IMR-90 (cell line): Measurements from ENCODE around the gene RIMBP3B. TPM values are rescaled to one million over a fixed set of nuclear protein-coding genes. Genes with fewer than 3 reads are reported as not detected.
A peak's percentile ranks its signal among the peaks of the same experiment; 100 is the strongest.
"Not testable (repeated sequence)": the region's sequence is repeated elsewhere in the genome, so short reads cannot be mapped to it uniquely, and the experiment has no call there.

Experiments
- ATAC-seq: fragments of 200-7000 bp; cut with Tn5 transposase; 2 replicates; pipeline ENCODE4 v1.9.1; 2020; ENCODE audit warnings: low read depth, mild to moderate bottlenecking, moderate library complexity
- BruUV-seq: library from RNA; stranded (reverse); fragments of 400-500 nt; replicated peaks from 2 replicates; lab custom pipeline; 2021; lab: Mats Ljungman, UMichigan
- CTCF ChIA-PET: fragments of 300-600 bp; formaldehyde crosslinking; extraction: SDS; loops from one replicate; lab custom pipeline; 2021; ENCODE audit warnings: antibody characterized with exemption; lab: Yijun Ruan, JAX
- POLR2A ChIA-PET: fragments of 300-600 bp; sonication (Branson Sonifier 250); formaldehyde crosslinking; loops from one replicate; lab custom pipeline; 2022; ENCODE audit warnings: antibody characterized with exemption; ENCODE audit not compliant: unreplicated experiment; lab: Charles Lee
- DNase-seq: peaks from one replicate; pipeline ENCODE4 v3.0.0; 2013
- H2AFZ ChIP-seq: replicated peaks from 2 replicates; pipeline ENCODE3; 2013; ENCODE audit warnings: low read length, mild to moderate bottlenecking; ENCODE audit not compliant: poor library complexity
- H2AK5ac ChIP-seq: 2 replicates; pipeline ENCODE4 v1.6.1; 2013; ENCODE audit warnings: low read depth, low read length, inconsistent platforms
- H2AK9ac ChIP-seq: replicated peaks from 2 replicates; pipeline ENCODE3; 2013; ENCODE audit warnings: mild to moderate bottlenecking, low read depth, low read length, moderate library complexity; ENCODE audit not compliant: poor library complexity
- H2BK120ac ChIP-seq: 2 replicates; pipeline ENCODE4 v1.6.1; 2013; ENCODE audit warnings: low read depth, low read length, inconsistent platforms
- H2BK15ac ChIP-seq: 3 replicates; pipeline ENCODE4 v1.6.1; 2013; ENCODE audit warnings: low read depth, low read length, inconsistent platforms
- H2BK20ac ChIP-seq: 2 replicates; pipeline ENCODE4 v1.6.1; 2013; ENCODE audit warnings: low read depth, mild to moderate bottlenecking, inconsistent platforms, low read length, moderate library complexity
- H2BK5ac ChIP-seq: 2 replicates; pipeline ENCODE4 v1.6.1; 2013; ENCODE audit warnings: mild to moderate bottlenecking, low read depth, low read length, inconsistent platforms; ENCODE audit not compliant: poor library complexity, severe bottlenecking
- H3K14ac ChIP-seq: replicated peaks from 2 replicates; pipeline ENCODE4 v1.6.1; 2013; ENCODE audit warnings: low read depth, low read length, inconsistent platforms
- H3K18ac ChIP-seq: 2 replicates; pipeline ENCODE4 v1.6.1; 2013; ENCODE audit warnings: low read depth, low read length, control low read depth
- H3K23ac ChIP-seq: 2 replicates; pipeline ENCODE4 v1.6.1; 2013; ENCODE audit warnings: low read depth, low read length, inconsistent platforms
- H3K27ac ChIP-seq: 2 replicates; pipeline ENCODE4 v1.5.1; 2013; ENCODE audit warnings: mild to moderate bottlenecking, control low read depth, low read length; ENCODE audit not compliant: insufficient read depth
- H3K27me3 ChIP-seq: 2 replicates; pipeline ENCODE4 v1.6.1; 2013; ENCODE audit warnings: low read length; ENCODE audit not compliant: control insufficient read depth, insufficient read depth
- H3K36me3 ChIP-seq: 2 replicates; pipeline ENCODE4 v1.6.1; 2013; ENCODE audit warnings: low read length, mixed read lengths; ENCODE audit not compliant: control insufficient read depth, insufficient read depth
- H3K4ac ChIP-seq: 2 replicates; pipeline ENCODE4 v1.6.1; 2013; ENCODE audit warnings: low read depth, low read length, inconsistent platforms
- H3K4me1 ChIP-seq: 2 replicates; pipeline ENCODE4 v1.6.1; 2013; ENCODE audit warnings: low read length, mixed read lengths; ENCODE audit not compliant: control insufficient read depth, insufficient read depth
- H3K4me2 ChIP-seq: 2 replicates; pipeline ENCODE4 v1.6.1; 2013; ENCODE audit warnings: low read depth, mild to moderate bottlenecking, control low read depth, low read length, moderate library complexity
- H3K4me3 ChIP-seq: 2 replicates; pipeline ENCODE4 v1.5.1; 2013; ENCODE audit warnings: low read depth, mild to moderate bottlenecking, control low read depth, low read length, moderate library complexity; ENCODE audit not compliant: insufficient read depth
- H3K56ac ChIP-seq: 2 replicates; pipeline ENCODE4 v1.6.1; 2013; ENCODE audit warnings: low read length, inconsistent platforms; ENCODE audit not compliant: insufficient read depth; ENCODE audit errors: extremely low read depth
- H3K79me1 ChIP-seq, 2 experiments: 2 replicates each; pipeline ENCODE4 v1.6.1; 2013; ENCODE audit warnings: low read length in 2 of 2, inconsistent platforms in 1 of 2, low read depth in 1 of 2
- H3K9ac ChIP-seq: 2 replicates; pipeline ENCODE4 v1.6.1; 2013; ENCODE audit warnings: low read depth, low read length, control low read depth
- H3K9me1 ChIP-seq: 2 replicates; pipeline ENCODE4 v1.6.1; 2013; ENCODE audit warnings: low read length, inconsistent platforms; ENCODE audit not compliant: insufficient read depth
- H3K9me3 ChIP-seq: 2 replicates; pipeline ENCODE4 v1.6.1; 2013; ENCODE audit warnings: low read length; ENCODE audit not compliant: control insufficient read depth, insufficient read depth
- H4K20me1 ChIP-seq: 2 replicates; pipeline ENCODE4 v1.6.1; 2013; ENCODE audit warnings: low read length, inconsistent platforms; ENCODE audit not compliant: insufficient read depth
- H4K5ac ChIP-seq: 2 replicates; pipeline ENCODE4 v1.6.1; 2013; ENCODE audit warnings: mild to moderate bottlenecking, low read depth, low read length, control low read depth
- H4K8ac ChIP-seq, 2 experiments: 2 replicates each; pipeline ENCODE4 v1.6.1; 2013; ENCODE audit warnings: low read depth in 2 of 2, low read length in 2 of 2, control low read depth in 1 of 2, inconsistent platforms in 1 of 2
- H4K91ac ChIP-seq: 2 replicates; pipeline ENCODE4 v1.6.1; 2013; ENCODE audit warnings: low read depth, low read length, inconsistent platforms; ENCODE audit not compliant: insufficient read depth
- WGBS, 2 experiments: methylation state at CpG; one replicate each; pipeline versions ENCODE4 v1.1.5 to v1.1.7; 2013; ENCODE audit warnings: missing lambda C conversion rate in 2 of 2; ENCODE audit not compliant: insufficient read length in 1 of 2; ENCODE audit errors: extremely low coverage in 2 of 2; 5-methylcytosine and 5-hydroxymethylcytosine counted together
- dilution Hi-C: fragments of 300-500 bp; cut with HindIII; formaldehyde crosslinking; loops from one replicate; pipeline ENCODE4 v1.14.3; 2018; ENCODE audit warnings: low sequenced_read_pairs; ENCODE audit not compliant: unreplicated experiment
- in situ Hi-C: fragments of 300-500 bp; cut with MboI; formaldehyde crosslinking; loops from 3 replicates; pipeline ENCODE4 v1.14.3; 2019; ENCODE audit warnings: low sequenced_read_pairs, inconsistent platforms, mixed read lengths
- intact Hi-C: fragments of 100-400 bp; cut with micrococcal nuclease; formaldehyde crosslinking; loops from 2 replicates; pipeline ENCODE4 v1.10.0; 2022
- polyA plus RNA-seq, 3 experiments: library from polyadenylated mRNA; depleted of rRNA; stranded (reverse); fragments of >200 nt; gene quantifications; 2 replicates each; pipeline ENCODE4 v1.2.3, GENCODE V29; 2012; ENCODE audit warnings: low replicate concordance in 1 of 3
- total RNA-seq: library from RNA; depleted of rRNA; stranded (reverse); fragments of >200 nt; gene quantifications from 2 replicates; pipeline ENCODE4 v1.2.3, GENCODE V29; 2012

The RIMBP3B gene
- total and polyA plus RNA-seq, 2 of the 4 experiments (the other 2 are of a cell fraction), result 0.07 to 0.18 TPM

GRCh38 chr22:21368603-21369310, 14.8 kb upstream of the RIMBP3B start:
- H3K14ac ChIP-seq, H2AK9ac ChIP-seq, H3K56ac ChIP-seq, H2AK5ac ChIP-seq, in situ Hi-C loops, dilution Hi-C loops, H3K27me3 ChIP-seq, CTCF ChIA-PET, H2AFZ ChIP-seq, H2BK5ac ChIP-seq, DNase-seq, H4K91ac ChIP-seq, BruUV-seq, H4K8ac ChIP-seq, H2BK120ac ChIP-seq, H4K5ac ChIP-seq, H2BK20ac ChIP-seq, H3K4ac ChIP-seq, H3K27ac ChIP-seq, intact Hi-C loops, H3K23ac ChIP-seq, H3K9ac ChIP-seq, H2BK15ac ChIP-seq, H3K9me3 ChIP-seq, H3K18ac ChIP-seq, H4K20me1 ChIP-seq, H3K36me3 ChIP-seq, H3K4me2 ChIP-seq, H3K9me1 ChIP-seq, H3K4me1 ChIP-seq, H3K79me1 ChIP-seq, H3K4me3 ChIP-seq, POLR2A ChIA-PET, ATAC-seq: not testable (repeated sequence)
- WGBS, 2 experiments, result 80% methylated on average over 1 of the region's 12 CpGs; no CpG with 5 or more reads in 1 of the 2 experiments

- H3K27ac ChIP-seq, H2AK5ac ChIP-seq, H3K36me3 ChIP-seq, H3K4ac ChIP-seq, H2BK15ac ChIP-seq, H2AFZ ChIP-seq, DNase-seq, H3K23ac ChIP-seq, in situ Hi-C loops, H3K9me1 ChIP-seq, H3K14ac ChIP-seq, intact Hi-C loops, H2BK5ac ChIP-seq, POLR2A ChIA-PET, BruUV-seq, H3K4me3 ChIP-seq, H4K91ac ChIP-seq, H4K5ac ChIP-seq, dilution Hi-C loops, H3K18ac ChIP-seq, H3K9me3 ChIP-seq, H4K8ac ChIP-seq, H3K4me2 ChIP-seq, H3K4me1 ChIP-seq, H3K79me1 ChIP-seq, H3K56ac ChIP-seq, CTCF ChIA-PET, H2BK120ac ChIP-seq, H3K9ac ChIP-seq, H2BK20ac ChIP-seq, H2AK9ac ChIP-seq, H4K20me1 ChIP-seq, H3K27me3 ChIP-seq: not testable (repeated sequence)
- ATAC-seq, result peak; percentile 73
- no CpG with 5 or more reads among the region's 4 CpGs for WGBS, 2 experiments
Observed at GRCh38 chr22:21375880-21376279, 7.7 kb upstream of the RIMBP3B start.
